Right lobe of liver (tissue), 6 donors: Measurements from ENCODE around the gene CYB5D1. TPM values are rescaled to one million over a fixed set of nuclear protein-coding genes. Genes with fewer than 3 reads are reported as not detected.
A peak's percentile ranks its signal among the peaks of the same experiment; 100 is the strongest.

ENCODE experiments used
- ATAC-seq, 4 donors: fragments of 200-7000 bp; cut with Tn5 transposase; one replicate each; pipeline ENCODE4 v1.9.1; 2020; ENCODE audit warnings: mild to moderate bottlenecking in 4 of 4, moderate library complexity in 4 of 4
- DNase-seq, 3 donors: peaks; one replicate each; pipeline ENCODE4 v3.0.0-alpha.2; 2020
- H3K27ac ChIP-seq, 3 donors: fragments of 200-600 bp; one replicate each; pipeline ENCODE4 v1.8.0; 2022
- H3K27me3 ChIP-seq, 2 donors: fragments of 200-600 bp; one replicate each; pipeline ENCODE4 v1.8.0; 2022
- H3K36me3 ChIP-seq, 4 donors: fragments of 200-600 bp; sonication (generic) in 1 of 4; one replicate each; pipeline versions ENCODE4 v1.5.1 to v1.8.0; 2017 to 2022; ENCODE audit warnings: control low read depth in 1 of 4
- H3K4me1 ChIP-seq, 4 donors: fragments of 200-600 bp; sonication (generic) in 1 of 4; one replicate each; pipeline versions ENCODE4 v1.5.1 to v1.8.0; 2017 to 2022; ENCODE audit warnings: control low read depth in 1 of 4
- H3K4me3 ChIP-seq, 3 donors: fragments of 200-600 bp; one replicate each; pipeline ENCODE4 v1.8.0; 2022
- H3K9me3 ChIP-seq, 4 donors: fragments of 200-600 bp; sonication (generic) in 1 of 4; one replicate each; pipeline versions ENCODE4 v1.5.1 to v1.8.0; 2017 to 2022; ENCODE audit warnings: control low read depth in 1 of 4
- POLR2A ChIP-seq: fragments of 450-650 bp; IDR thresholded peaks from one replicate; pipeline ENCODE4 v1.6.1; 2017; ENCODE audit warnings: antibody characterized with exemption, mild to moderate bottlenecking
- WGBS: methylation state at CpG from one replicate; pipeline ENCODE4 v1.1.6; 2018; ENCODE audit warnings: low coverage, low lambda C conversion rate; ENCODE audit not compliant: insufficient coverage; ENCODE audit errors: missing lambda C conversion rate; 5-methylcytosine and 5-hydroxymethylcytosine counted together
- intact Hi-C, 2 donors: fragments of 100-400 bp; cut with DNase I; formaldehyde crosslinking; loops; one replicate each; pipeline versions ENCODE4 v1.11.2 to v1.14.1; 2022
- total RNA-seq, 6 experiments: library from RNA; depleted of rRNA in 2 of 6; stranded (reverse); fragments of >200 nt in 2 of 6; fragmentation: NEBNext Ultra II Directional in 3 of 6; extraction: Animal tissue kit (Norgen Biotek cat#: 25700) in 3 of 6; gene quantifications; one replicate each; pipeline versions ENCODE4 v1.1.0 to v1.2.4, GENCODE V29; 2016 to 2023
- TF ChIP-seq, protein P1 (sequence below), 4 donors: fragments of 200-600 bp in 3 of 4; fragments of 450-650 bp in 1 of 4; IDR thresholded peaks; one replicate each; pipeline versions ENCODE4 v1.5.1 to v1.8.0; 2016 to 2022; ENCODE audit warnings: antibody characterized with exemption in 4 of 4, mild to moderate bottlenecking in 2 of 4
- donor health status: DM: no; HTN: yes; CAD: no.
- donor health status: DM: no; HTN: no; CAD: no.
- donor health status: DM: no; HTN: no; CAD: no.
- donor health status: DM: no; HTN: yes; CAD: no.
- donor health status: DM: no; HTN: yes; CAD: no.

Gene CYB5D1
- total RNA-seq, 6 experiments from 2014 or later = 6.0 to 11.7 (median 7.4) TPM

DNA sequence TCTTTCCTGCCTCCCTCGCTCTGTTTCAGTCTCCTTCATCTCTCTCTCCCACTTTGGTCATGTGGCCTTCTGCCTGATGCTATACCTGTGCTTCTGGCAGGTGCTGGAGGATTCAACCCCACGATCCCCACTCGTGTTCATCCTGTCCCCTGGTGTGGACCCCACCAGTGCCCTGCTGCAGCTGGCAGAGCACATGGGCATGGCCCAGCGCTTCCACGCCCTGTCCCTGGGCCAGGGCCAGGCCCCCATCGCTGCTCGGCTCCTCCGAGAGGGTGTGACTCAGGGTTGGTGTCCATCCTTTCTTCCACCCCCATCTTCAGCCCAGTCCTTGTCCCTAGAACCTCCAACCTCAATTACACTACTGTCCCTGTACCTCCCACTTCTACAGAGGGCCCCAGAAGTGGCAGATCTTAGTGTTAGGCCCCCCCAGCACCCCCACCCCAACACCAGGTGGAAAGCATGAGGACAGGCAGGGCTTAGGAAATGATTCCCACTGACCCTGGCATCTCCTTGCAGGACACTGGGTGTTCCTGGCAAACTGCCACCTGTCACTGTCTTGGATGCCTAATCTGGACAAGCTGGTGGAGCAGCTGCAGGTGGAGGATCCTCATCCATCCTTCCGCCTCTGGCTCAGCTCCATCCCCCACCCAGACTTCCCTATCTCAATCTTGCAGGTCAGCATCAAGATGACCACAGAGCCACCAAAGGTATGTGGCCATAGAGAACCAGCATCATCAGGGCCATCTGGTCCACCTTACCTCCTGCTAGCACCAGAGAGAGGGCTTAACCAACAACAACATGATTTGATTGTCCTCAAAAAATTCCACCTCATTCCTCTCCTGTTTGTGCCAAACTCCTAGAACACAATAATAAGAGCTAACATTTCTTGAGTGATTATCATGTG is 33.5 kb upstream of the CYB5D1 start:
- TF ChIP-seq, protein P1, sequence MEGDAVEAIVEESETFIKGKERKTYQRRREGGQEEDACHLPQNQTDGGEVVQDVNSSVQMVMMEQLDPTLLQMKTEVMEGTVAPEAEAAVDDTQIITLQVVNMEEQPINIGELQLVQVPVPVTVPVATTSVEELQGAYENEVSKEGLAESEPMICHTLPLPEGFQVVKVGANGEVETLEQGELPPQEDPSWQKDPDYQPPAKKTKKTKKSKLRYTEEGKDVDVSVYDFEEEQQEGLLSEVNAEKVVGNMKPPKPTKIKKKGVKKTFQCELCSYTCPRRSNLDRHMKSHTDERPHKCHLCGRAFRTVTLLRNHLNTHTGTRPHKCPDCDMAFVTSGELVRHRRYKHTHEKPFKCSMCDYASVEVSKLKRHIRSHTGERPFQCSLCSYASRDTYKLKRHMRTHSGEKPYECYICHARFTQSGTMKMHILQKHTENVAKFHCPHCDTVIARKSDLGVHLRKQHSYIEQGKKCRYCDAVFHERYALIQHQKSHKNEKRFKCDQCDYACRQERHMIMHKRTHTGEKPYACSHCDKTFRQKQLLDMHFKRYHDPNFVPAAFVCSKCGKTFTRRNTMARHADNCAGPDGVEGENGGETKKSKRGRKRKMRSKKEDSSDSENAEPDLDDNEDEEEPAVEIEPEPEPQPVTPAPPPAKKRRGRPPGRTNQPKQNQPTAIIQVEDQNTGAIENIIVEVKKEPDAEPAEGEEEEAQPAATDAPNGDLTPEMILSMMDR (IDR thresholded peaks at IDR 0.05) = no peak
- no peak for TF ChIP-seq POLR2A
- DNase-seq (no peak), ATAC-seq (peak in 1 of 4 donors; percentile 15)
- Histone ChIP-seq H3K4me1 (no peaks in the 10 kb centered on the region), H3K27me3 (no peaks in the 10 kb centered on the region), H3K27ac (no peak overlapping the region), H3K36me3 (no peaks in the 10 kb centered on the region), H3K4me3 (no peak overlapping the region), H3K9me3 (no peaks in the 10 kb centered on the region)
- 65% methylated on average over 5 of the region's 9 CpGs for WGBS
- intact Hi-C loops = loop anchor here in 1 of 2 donors (10.0 kb wide), 1 partner anchor 81 kb away; no protein-coding TSS in a partner anchor

- intact Hi-C loops = loop anchor here in 1 of 2 donors (10.0 kb wide), 1 partner anchor 79 kb away; no protein-coding TSS in a partner anchor
- Histone ChIP-seq H3K27ac (no peak overlapping the region), H3K4me1 (no peaks in the 10 kb centered on the region), H3K27me3 (no peaks in the 10 kb centered on the region), H3K36me3 (no peaks in the 10 kb centered on the region), H3K9me3 (no peaks in the 10 kb centered on the region), H3K4me3 (no peak overlapping the region)
- DNase-seq (no peak), ATAC-seq (peak; percentile 37 to 71 (median 47))
- 30% methylated on average over 12 of the region's 12 CpGs for WGBS
- TF ChIP-seq, protein P1 (IDR thresholded peaks at IDR 0.05) = peak in 2 of 4 donors; percentile 15 to 23
- no peak for TF ChIP-seq POLR2A
Observed at GRCh38 chr17:7825206-7825990, 32.4 kb upstream of the CYB5D1 start.

- intact Hi-C loops = no loop called here
- no peaks in the 10 kb centered on the region for H3K27me3 ChIP-seq
- ATAC-seq (no peak), DNase-seq (no peak)
- H3K27ac ChIP-seq = no peak overlapping the region
- WGBS = 81% methylated on average over 6 of the region's 8 CpGs
- no peaks in the 10 kb centered on the region for H3K36me3 ChIP-seq
- H3K4me1 ChIP-seq = peaks cover 0 to 17% (median 0%) of the 10 kb centered on the region in 4 donors
- H3K9me3 ChIP-seq = no peaks in the 10 kb centered on the region
- TF ChIP-seq POLR2A = no peak
- TF ChIP-seq, protein P1 (IDR thresholded peaks at IDR 0.05) = no peak
- H3K4me3 ChIP-seq = no peak overlapping the region
Observed at GRCh38 chr17:7830616-7831015, 27.2 kb upstream of the CYB5D1 start.

GRCh38 chr17:7831233-7831632 is 26.6 kb upstream of the CYB5D1 start:
- TF ChIP-seq, protein P1 (IDR thresholded peaks at IDR 0.05) = no peak
- TF ChIP-seq POLR2A = no peak
- ATAC-seq = no peak
- Histone ChIP-seq H3K27me3 (no peaks in the 10 kb centered on the region), H3K9me3 (no peaks in the 10 kb centered on the region), H3K36me3 (no peaks in the 10 kb centered on the region), H3K4me3 (no peak overlapping the region), H3K4me1 (peaks cover 0 to 17% (median 0%) of the 10 kb centered on the region in 4 donors), H3K27ac (no peak overlapping the region)
- DNase-seq = no peak
- WGBS = 52% methylated on average over 5 of the region's 7 CpGs
- intact Hi-C loops = no loop called here
